ENCODE data around the gene ELANE. TPM values are rescaled to one million over a fixed set of nuclear protein-coding genes. Genes with fewer than 3 reads are reported as not detected.

Gene ELANE
- total and polyA plus RNA-seq, 9 of the 15 experiments (the other 6 are each of a cell fraction or from before 2014, with no cell fraction given), result not detected

- ChIA-PET POLR2A (interaction anchor here (2.0 kb wide), 1 partner anchor 12 kb away, joined by 6 read pairs; no protein-coding TSS in a partner anchor), CTCF (ENCODE audit: low intra/inter-chr PET ratio) (no interaction called here)
- H3K36me3 ChIP-seq (ENCODE audit: control insufficient read depth, insufficient read depth, low read length), result peaks cover 61% of the 10 kb centered on the region; the same call in 2 of the 3 replicates
- in situ Hi-C loops (cut with MboI) (no loop called here), intact Hi-C loops (cut with micrococcal nuclease) (no loop called here)
- H3K9me1 ChIP-seq (ENCODE audit: control insufficient read depth, insufficient read depth, low read length), result no peaks in the 10 kb centered on the region
- peak; percentile 71 for TF ChIP-seq ZBTB33 (CRISPR knock-in tag; IDR thresholded peaks at IDR 0.05)
- no peak for TF ChIP-seq HNRNPUL1 (IDR thresholded peaks at IDR 0.05; ENCODE audit: low read length)
- peak; percentile 82 for TF ChIP-seq POLR2G (IDR thresholded peaks at IDR 0.05; ENCODE audit: low read depth, low read length)
- TF ChIP-seq RBM22 (IDR thresholded peaks at IDR 0.05; ENCODE audit: low read depth, low read length, poor library complexity, severe bottlenecking), result peak; percentile 72
- TF ChIP-seq HMG20A (CRISPR knock-in tag; conservative IDR thresholded peaks at IDR 0.05), result no peak
- TF ChIP-seq HNRNPL (IDR thresholded peaks at IDR 0.05; ENCODE audit: low read depth, low read length), result peak; percentile 58; the same call in 1 of the 2 replicates
- no peak for TF ChIP-seq ZNF76 (CRISPR knock-in tag; IDR thresholded peaks at IDR 0.05; ENCODE audit: borderline replicate concordance)
- peak; percentile 45 for TF ChIP-seq HMGN3 (IDR thresholded peaks at IDR 0.05; ENCODE audit: borderline replicate concordance, extremely low read depth, insufficient read length, low read depth, low read length)
- TF ChIP-seq KHSRP (IDR thresholded peaks at IDR 0.05), result no peak
- peak; percentile 44 for TF ChIP-seq PCBP1 (IDR thresholded peaks at IDR 0.05; ENCODE audit: low read depth, low read length, poor library complexity, severe bottlenecking)
- no peak for TF ChIP-seq ZMIZ1 (IDR thresholded peaks at IDR 0.05; ENCODE audit: low read depth in 2 of 2, low read length in 2 of 2)
- peak; percentile 64 for TF ChIP-seq RBFOX2 (IDR thresholded peaks at IDR 0.05; ENCODE audit: low read depth, low read length)
- H3K9ac ChIP-seq (ENCODE audit: insufficient read depth in 1 of 2, low read depth in 2 of 2, low read length in 2 of 2), result no peak overlapping the region
- H3K27me3 ChIP-seq (ENCODE audit: control insufficient read depth in 2 of 2, insufficient read depth in 2 of 2, low read length in 2 of 2), result no peaks in the 10 kb centered on the region
- WGBS (ENCODE audit: insufficient coverage, low coverage, missing lambda C conversion rate), result 84% methylated on average over 15 of the region's 38 CpGs
- H3K9me3 ChIP-seq (replicated peaks; ENCODE audit: control insufficient read depth, insufficient read depth, low read depth, low read length), result no peaks in the 10 kb centered on the region
- no peak overlapping the region for H2AFZ ChIP-seq (ENCODE audit: low read depth, low read length)
- H3K79me2 ChIP-seq (ENCODE audit: control insufficient read depth, insufficient read depth, low read length), result peaks cover 8% of the 10 kb centered on the region; the same call in 2 of the 3 replicates
- DNase-seq (ENCODE audit: extremely low read depth in 1 of 4, low spot score in 3 of 4) (no peak), ATAC-seq (no peak), FAIRE-seq (no peak)
- BruUV-seq (replicated peaks), result no TSS peak
- H3K4me3 ChIP-seq, result no peak overlapping the region
- no peak overlapping the region for H3K4me2 ChIP-seq (ENCODE audit: insufficient read depth, low read length)
- H4K20me1 ChIP-seq (replicated peaks; ENCODE audit: control insufficient read depth, insufficient read depth, low read length), result no peaks in the 10 kb centered on the region; the same call in 1 of the 2 replicates
- no peak overlapping the region for H3K27ac ChIP-seq (ENCODE audit: extremely low read depth, low read depth, low read length)
- peaks cover 17 to 76% of the 10 kb centered on the region in 2 experiments for H3K4me1 ChIP-seq (replicated peaks in 1 of 2; ENCODE audit: control insufficient read depth in 2 of 2, insufficient read depth in 2 of 2, low read length in 2 of 2)
Measured at GRCh38 chr19:866769-867300, 14.7 kb downstream of the ELANE start.
